ENCODE measurements around the gene MRM2. TPM values are rescaled to one million over a fixed set of nuclear protein-coding genes. Genes with fewer than 3 reads are reported as not detected.

MRM2 gene
- total RNA-seq, 6 donors from 2014 or later = 9.4 to 27.0 (median 23.0) TPM

DNA sequence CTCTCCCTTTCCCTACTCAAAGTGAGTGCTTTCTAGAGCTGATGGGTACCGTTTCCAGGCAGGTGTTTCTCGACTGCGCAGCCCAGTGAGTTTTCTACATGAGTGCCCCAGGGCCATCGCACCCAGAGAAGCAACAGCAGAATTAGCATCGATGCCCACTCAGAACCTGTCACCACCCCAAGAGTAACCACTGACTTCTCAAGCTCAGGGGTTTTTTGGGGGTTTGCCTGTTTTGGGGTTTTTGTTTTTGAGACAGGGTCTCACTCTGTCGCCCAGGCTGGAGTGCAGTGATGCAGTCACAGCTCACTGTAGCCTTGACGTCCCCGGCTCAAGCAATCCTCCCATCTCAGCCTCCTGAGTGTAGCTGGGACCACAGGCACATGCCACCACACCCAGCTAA is 46.5 kb upstream of the MRM2 start:
- H3K27me3 ChIP-seq = no peaks in the 10 kb centered on the region
- no peaks in the 10 kb centered on the region for H3K4me1 ChIP-seq
- H3K4me3 ChIP-seq = no peak overlapping the region
- no peaks in the 10 kb centered on the region for H3K9me3 ChIP-seq
- DNase-seq (no peak), ATAC-seq (ENCODE audit: low FRiP score in 2 of 2) (no peak)
- TF ChIP-seq POLR2AphosphoS5 (IDR thresholded peaks at IDR 0.05) (no peak), EP300 (IDR thresholded peaks at IDR 0.05) (no peak), POLR2A (IDR thresholded peaks at IDR 0.05) (no peak)
- WGBS, 2 donors = 91 to 94% methylated on average over 8 of the region's 8 CpGs
- H3K27ac ChIP-seq = no peak overlapping the region
- H3K36me3 ChIP-seq = peaks cover 0 to 3% (median 0%) of the 10 kb centered on the region in 4 donors

GRCh38 chr7:2287745-2288144 is 45.7 kb upstream of the MRM2 start:
- no peak overlapping the region for H3K4me3 ChIP-seq
- WGBS, 2 donors = 94 to 95% methylated on average over 8 of the region's 8 CpGs
- H3K9me3 ChIP-seq = no peaks in the 10 kb centered on the region
- no peak for TF ChIP-seq CTCF (IDR thresholded peaks at IDR 0.05)
- no peak for TF ChIP-seq EP300 (IDR thresholded peaks at IDR 0.05)
- no peak for TF ChIP-seq POLR2A (IDR thresholded peaks at IDR 0.05)
- no peak for TF ChIP-seq POLR2AphosphoS5 (IDR thresholded peaks at IDR 0.05)
- DNase-seq (no peak), ATAC-seq (ENCODE audit: low FRiP score in 2 of 2) (no peak)
- H3K27me3 ChIP-seq = no peaks in the 10 kb centered on the region
- H3K27ac ChIP-seq = no peak overlapping the region
- H3K4me1 ChIP-seq = no peaks in the 10 kb centered on the region
- H3K36me3 ChIP-seq = peaks cover 0 to 3% (median 0%) of the 10 kb centered on the region in 4 donors

DNA sequence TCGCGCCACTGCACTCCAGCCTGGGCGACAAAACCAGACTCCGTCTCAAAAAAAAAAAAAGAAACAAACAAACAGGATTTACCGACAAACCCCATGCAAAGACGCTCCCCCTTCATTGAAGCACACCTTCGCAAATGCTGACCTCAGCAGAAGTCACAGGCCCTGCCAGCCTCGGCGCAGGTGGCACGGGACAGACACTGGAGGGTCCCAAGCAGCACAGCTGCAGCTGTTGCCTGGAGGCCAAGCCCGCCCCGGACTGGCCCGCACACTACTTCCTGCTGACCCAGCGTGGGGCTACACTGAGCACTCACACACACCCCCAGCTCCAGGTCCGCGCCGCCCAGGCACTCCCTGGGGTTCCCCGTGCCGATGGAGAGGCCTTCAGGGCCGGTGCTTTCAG is 41.1 kb upstream of the MRM2 start:
- Histone ChIP-seq H3K4me1 (peaks cover 0 to 15% (median 6%) of the 10 kb centered on the region in 4 donors), H3K4me3 (no peak overlapping the region), H3K9me3 (no peaks in the 10 kb centered on the region), H3K27me3 (no peaks in the 10 kb centered on the region), H3K36me3 (peaks cover 0 to 2% (median 0%) of the 10 kb centered on the region in 4 donors), H3K27ac (no peak overlapping the region)
- 95% methylated on average over 10 to 20 of the region's 20 CpGs for WGBS, 2 donors
- ATAC-seq (ENCODE audit: low FRiP score in 2 of 2) (peak; percentile 32 to 42), DNase-seq (no peak)
- TF ChIP-seq POLR2AphosphoS5 (IDR thresholded peaks at IDR 0.05) (no peak), EP300 (IDR thresholded peaks at IDR 0.05) (no peak), POLR2A (IDR thresholded peaks at IDR 0.05) (no peak), CTCF (IDR thresholded peaks at IDR 0.05) (no peak)

DNA sequence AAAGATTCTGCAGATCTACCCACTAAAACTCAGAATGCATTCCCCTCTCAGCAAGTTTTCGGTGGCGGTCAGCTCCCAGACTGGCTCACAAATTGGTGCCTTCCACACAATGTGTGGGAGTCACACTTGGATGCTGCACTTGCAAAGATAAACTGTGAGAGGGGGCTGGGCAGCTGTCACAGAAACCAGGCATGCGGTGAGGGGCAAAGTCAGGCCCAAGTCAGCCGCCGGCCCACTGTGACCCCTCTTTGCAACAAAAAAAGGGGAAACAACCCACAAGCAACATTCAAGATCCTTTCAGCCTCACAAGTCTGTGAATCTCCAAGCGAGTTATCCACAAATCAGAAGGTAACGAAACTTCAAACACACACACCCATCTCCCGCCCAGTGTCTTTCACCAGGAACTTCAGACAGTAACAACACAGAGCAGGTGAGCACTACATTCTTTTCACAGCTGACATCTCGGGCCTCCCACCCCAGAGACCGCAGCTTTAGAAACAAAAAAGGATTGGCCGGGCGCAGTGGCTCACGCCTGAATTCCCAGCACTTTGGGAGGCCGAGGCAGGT is 40.3 kb upstream of the MRM2 start:
- DNase-seq (no peak), ATAC-seq (ENCODE audit: low FRiP score in 2 of 2) (no peak)
- no peak for TF ChIP-seq POLR2AphosphoS5 (IDR thresholded peaks at IDR 0.05)
- no peak for TF ChIP-seq CTCF (IDR thresholded peaks at IDR 0.05)
- no peak for TF ChIP-seq POLR2A (IDR thresholded peaks at IDR 0.05)
- TF ChIP-seq EP300 (IDR thresholded peaks at IDR 0.05) = no peak
- H3K27ac ChIP-seq = no peak overlapping the region
- no peaks in the 10 kb centered on the region for H3K9me3 ChIP-seq
- H3K4me3 ChIP-seq = no peak overlapping the region
- H3K36me3 ChIP-seq = peaks cover 0 to 9% (median 2%) of the 10 kb centered on the region in 4 donors
- H3K27me3 ChIP-seq = no peaks in the 10 kb centered on the region
- peaks cover 0 to 15% (median 6%) of the 10 kb centered on the region in 4 donors for H3K4me1 ChIP-seq
- 87 to 97% methylated on average over 10 to 14 of the region's 14 CpGs for WGBS, 2 donors

GRCh38 chr7:2281541-2281940 is 39.5 kb upstream of the MRM2 start:
- no peak overlapping the region for H3K27ac ChIP-seq
- TF ChIP-seq CTCF (IDR thresholded peaks at IDR 0.05) (no peak), EP300 (IDR thresholded peaks at IDR 0.05) (no peak), POLR2AphosphoS5 (IDR thresholded peaks at IDR 0.05) (no peak), POLR2A (IDR thresholded peaks at IDR 0.05) (no peak)
- peaks cover 0 to 11% (median 5%) of the 10 kb centered on the region in 4 donors for H3K36me3 ChIP-seq
- H3K4me1 ChIP-seq = peaks cover 0 to 15% (median 6%) of the 10 kb centered on the region in 4 donors
- 64 to 70% methylated on average over 4 to 9 of the region's 9 CpGs for WGBS, 2 donors
- DNase-seq (no peak), ATAC-seq (ENCODE audit: low FRiP score in 2 of 2) (peak; percentile 38 to 55)
- no peak overlapping the region for H3K4me3 ChIP-seq
- no peaks in the 10 kb centered on the region for H3K27me3 ChIP-seq
- no peaks in the 10 kb centered on the region for H3K9me3 ChIP-seq

All from upper lobe of left lung (tissue), 6 donors.